Thyroid gland (tissue), 4 donors: Measurements from ENCODE around the gene TRAM2. TPM values are rescaled to one million over a fixed set of nuclear protein-coding genes. Genes with fewer than 3 reads are reported as not detected.
A peak's percentile ranks its signal among the peaks of the same experiment; 100 is the strongest.

Source experiments
- DNase-seq, 2 donors: peaks; one replicate each; pipeline ENCODE4 v3.0.0-alpha.2; 2019
- H3K27ac ChIP-seq, 3 donors: fragments of 200-600 bp; sonication (generic); 1 replicate in 2 of 3; 2 replicates in 1 of 3; pipeline ENCODE4 v1.5.1; 2016 to 2019; ENCODE audit warnings: mild to moderate bottlenecking in 1 of 3, moderate library complexity in 1 of 3
- H3K27me3 ChIP-seq: fragments of 200-600 bp; sonication (generic); one replicate; pipeline ENCODE4 v1.5.1; 2019
- H3K36me3 ChIP-seq, 2 donors: fragments of 200-600 bp; sonication (generic); one replicate each; pipeline ENCODE4 v1.5.1; 2016 to 2019
- H3K4me1 ChIP-seq, 2 donors: fragments of 200-600 bp; sonication (generic); one replicate each; pipeline ENCODE4 v1.5.1; 2017 to 2019
- H3K4me3 ChIP-seq, 3 donors: fragments of 200-600 bp; sonication (generic); replicated peaks in 1 of 3; 1 replicate in 2 of 3; 2 replicates in 1 of 3; pipeline ENCODE4 v1.5.1; 2016; ENCODE audit warnings: mild to moderate bottlenecking in 1 of 3
- H3K9me3 ChIP-seq: fragments of 200-600 bp; sonication (generic); one replicate; pipeline ENCODE4 v1.5.1; 2017
- CTCF ChIP-seq, 6 experiments: fragments of 200-600 bp in 3 of 6; fragments of 450-650 bp in 3 of 6; sonication (generic) in 3 of 6; IDR thresholded peaks; one replicate each; pipeline ENCODE4 v1.5.1; 2016 to 2019; ENCODE audit warnings: antibody characterized with exemption in 6 of 6, mild to moderate bottlenecking in 2 of 6, inconsistent platforms in 1 of 6, moderate library complexity in 1 of 6
- POLR2A ChIP-seq, 2 donors: fragments of 450-650 bp; IDR thresholded peaks; one replicate each; pipeline ENCODE4 v1.6.1; 2017; ENCODE audit warnings: antibody characterized with exemption in 2 of 2, mild to moderate bottlenecking in 2 of 2, moderate library complexity in 1 of 2
- WGBS, 2 donors: methylation state at CpG; one replicate each; pipeline ENCODE4 v1.1.5; 2017; 5-methylcytosine and 5-hydroxymethylcytosine counted together
- intact Hi-C: fragments of 100-400 bp; cut with DNase I; formaldehyde crosslinking; loops from one replicate; pipeline ENCODE4 v1.15.1; 2023
- total RNA-seq, 4 donors: library from RNA; depleted of rRNA; stranded (reverse); fragments of >200 nt; gene quantifications; one replicate each; pipeline ENCODE4 v1.2.3, GENCODE V29; 2016

The TRAM2 gene
- total RNA-seq, 4 donors from 2014 or later: 16.5 to 21.8 (median 19.7) TPM

- no peak overlapping the region for H3K27ac ChIP-seq
These were observed 23.1 kb downstream of the TRAM2 start for GRCh38 chr6:52553719-52554118.

GRCh38 chr6:52553158-52553557 is 23.7 kb downstream of the TRAM2 start:
- H3K27me3 ChIP-seq: no peaks in the 10 kb centered on the region
- H3K27ac ChIP-seq: peak overlapping the region; percentile 80 to 89 (median 83)
- intact Hi-C loops: no loop called here
- DNase-seq: no peak
- TF ChIP-seq POLR2A (IDR thresholded peaks at IDR 0.05) (no peak), CTCF (IDR thresholded peaks at IDR 0.05) (no peak)
- H3K36me3 ChIP-seq: no peaks in the 10 kb centered on the region
- peaks cover 55 to 65% of the 10 kb centered on the region in 2 donors for H3K4me1 ChIP-seq
- no peak overlapping the region for H3K4me3 ChIP-seq
- WGBS, 2 donors: 97 to 100% methylated on average over 1 of the region's 1 CpG
- no peaks in the 10 kb centered on the region for H3K9me3 ChIP-seq

More at GRCh38 chr6:52553719-52554118, 23.1 kb downstream of the TRAM2 start:
- Histone ChIP-seq H3K36me3 (no peaks in the 10 kb centered on the region), H3K27me3 (no peaks in the 10 kb centered on the region), H3K9me3 (no peaks in the 10 kb centered on the region), H3K4me1 (peaks cover 55 to 70% of the 10 kb centered on the region in 2 donors), H3K4me3 (no peak overlapping the region)
- TF ChIP-seq CTCF (IDR thresholded peaks at IDR 0.05) (no peak), POLR2A (IDR thresholded peaks at IDR 0.05) (no peak)
- WGBS, 2 donors: 89 to 99% methylated on average over 2 of the region's 2 CpGs
- no peak for DNase-seq
- intact Hi-C loops: no loop called here

- H3K4me3 ChIP-seq: no peak overlapping the region
These were observed 24.6 kb downstream of the TRAM2 start for GRCh38 chr6:52552278-52552643.

GRCh38 chr6:52551483-52552277 is 25.2 kb downstream of the TRAM2 start:
- Histone ChIP-seq H3K4me3 (no peak overlapping the region), H3K4me1 (peaks cover 51 to 64% of the 10 kb centered on the region in 2 donors), H3K36me3 (no peaks in the 10 kb centered on the region), H3K27ac (peak overlapping the region; percentile 80 to 89 (median 83)), H3K9me3 (no peaks in the 10 kb centered on the region), H3K27me3 (no peaks in the 10 kb centered on the region)
- intact Hi-C loops: no loop called here
- WGBS, 2 donors: 15 to 16% methylated on average over 11 to 13 of the region's 13 CpGs
- DNase-seq: peak; percentile 97 to 98
- TF ChIP-seq CTCF (IDR thresholded peaks at IDR 0.05) (no peak), POLR2A (IDR thresholded peaks at IDR 0.05) (no peak)

More at GRCh38 chr6:52552278-52552643, 24.6 kb downstream of the TRAM2 start:
- H3K27me3 ChIP-seq: no peaks in the 10 kb centered on the region
- TF ChIP-seq POLR2A (IDR thresholded peaks at IDR 0.05): no peak
- no peak for TF ChIP-seq CTCF (IDR thresholded peaks at IDR 0.05)
- H3K27ac ChIP-seq: peak overlapping the region; percentile 80 to 89 (median 83)
- H3K4me1 ChIP-seq: peaks cover 50 to 62% of the 10 kb centered on the region in 2 donors
- WGBS, 2 donors: 35 to 54% methylated on average over 6 of the region's 6 CpGs
- intact Hi-C loops: no loop called here
- DNase-seq: peak in 1 of 2 donors; percentile 36
- no peaks in the 10 kb centered on the region for H3K36me3 ChIP-seq
- no peaks in the 10 kb centered on the region for H3K9me3 ChIP-seq

GRCh38 chr6:52550870-52551269 is 26.0 kb downstream of the TRAM2 start:
- no peaks in the 10 kb centered on the region for H3K27me3 ChIP-seq
- peaks cover 47 to 63% of the 10 kb centered on the region in 2 donors for H3K4me1 ChIP-seq
- intact Hi-C loops: no loop called here
- DNase-seq: no peak
- H3K36me3 ChIP-seq: no peaks in the 10 kb centered on the region
- no peak overlapping the region for H3K4me3 ChIP-seq
- WGBS, 2 donors: 72 to 79% methylated on average over 5 of the region's 5 CpGs
- H3K27ac ChIP-seq: peak overlapping the region; percentile 41 to 83 (median 80)
- no peaks in the 10 kb centered on the region for H3K9me3 ChIP-seq
- TF ChIP-seq CTCF (IDR thresholded peaks at IDR 0.05) (no peak), POLR2A (IDR thresholded peaks at IDR 0.05) (no peak)
